GM12878 (cell line): Measurements from ENCODE around the gene TAS2R10. TPM values are rescaled to one million over a fixed set of nuclear protein-coding genes. Genes with fewer than 3 reads are reported as not detected.

Experiments used
- ATAC-seq: fragments of 200-7000 bp; cut with Tn5 transposase; 3 replicates; pipeline ENCODE4 v1.9.1; 2020; ENCODE audit warnings: mild to moderate bottlenecking, moderate library complexity
- BruUV-seq: library from RNA; stranded (reverse); fragments of 400-500 nt; replicated peaks from 2 replicates; lab custom pipeline; 2021; lab: Mats Ljungman, UMichigan
- CTCF ChIA-PET: fragments of 300-600 bp; sonication (Branson Sonifier 250); formaldehyde crosslinking; extraction: SDS; loops from one replicate; lab custom pipeline; 2021; ENCODE audit warnings: inconsistent platforms; lab: Yijun Ruan, JAX
- POLR2A ChIA-PET: fragments of 350-600 bp; formaldehyde crosslinking; extraction: SDS; loops from one replicate; lab custom pipeline; 2021; ENCODE audit warnings: inconsistent platforms; lab: Charles Lee
- RAD21 ChIA-PET: fragments of 300-600 bp; sonication (Branson Sonifier 250); formaldehyde crosslinking; loops from one replicate; lab custom pipeline; 2023; ENCODE audit warnings: antibody characterized with exemption; ENCODE audit not compliant: unreplicated experiment; lab: Charles Lee
- SMC1A ChIA-PET: fragments of 300-600 bp; sonication (Branson Sonifier 250); formaldehyde crosslinking; loops from one replicate; lab custom pipeline; 2023; ENCODE audit not compliant: unreplicated experiment, uncharacterized antibody; lab: Charles Lee
- DNase-seq: peaks from one replicate; pipeline ENCODE4 v3.0.0-alpha.2; 2011; ENCODE audit warnings: low read depth, low spot score
- FAIRE-seq: peaks from 3 replicates; lab custom pipeline; 2011; peaks lifted over from hg19 to GRCh38; lab: Jason Lieb, UNC
- H2AFZ ChIP-seq: 2 replicates; pipeline ENCODE4 v1.6.0; 2011; ENCODE audit warnings: low read depth, low read length, control low read depth; ENCODE audit not compliant: control insufficient read depth
- H3K27ac ChIP-seq: 2 replicates; pipeline ENCODE4 v1.5.1; 2011; ENCODE audit warnings: control low read depth; ENCODE audit not compliant: control insufficient read depth, insufficient read depth
- H3K27me3 ChIP-seq, 2 experiments: replicated peaks in 1 of 2; 2 replicates each; pipeline versions ENCODE4 v1.6.0 to v1.6.1; 2011; ENCODE audit warnings: low read length in 1 of 2; ENCODE audit not compliant: control insufficient read depth in 2 of 2, insufficient read depth in 2 of 2
- H3K36me3 ChIP-seq, 2 experiments: 2 replicates each; pipeline ENCODE4 v1.5.1; 2011; ENCODE audit warnings: low read length in 1 of 2; ENCODE audit not compliant: control insufficient read depth in 2 of 2, insufficient read depth in 2 of 2
- H3K4me1 ChIP-seq: 2 replicates; pipeline ENCODE4 v1.6.1; 2011; ENCODE audit warnings: mild to moderate bottlenecking, low read length, moderate library complexity, mixed read lengths; ENCODE audit not compliant: control insufficient read depth, insufficient read depth
- H3K4me2 ChIP-seq: 2 replicates; pipeline ENCODE4 v1.6.0; 2011; ENCODE audit warnings: control low read depth; ENCODE audit not compliant: control insufficient read depth, insufficient read depth
- H3K4me3 ChIP-seq: fragments of 200-600 bp; sonication (generic); 2 replicates; pipeline ENCODE4 v1.5.1; 2016
- H3K79me2 ChIP-seq: 2 replicates; pipeline ENCODE4 v1.6.0; 2011; ENCODE audit warnings: low read length; ENCODE audit not compliant: control insufficient read depth, insufficient read depth
- H3K9ac ChIP-seq: 2 replicates; pipeline ENCODE4 v1.8.0; 2011; ENCODE audit warnings: low read length, control low read depth, mixed read lengths; ENCODE audit not compliant: control insufficient read depth, insufficient read depth
- H3K9me3 ChIP-seq: replicated peaks from 3 replicates; pipeline ENCODE4 v1.5.1; 2011; ENCODE audit warnings: mild to moderate bottlenecking, low read length; ENCODE audit not compliant: control insufficient read depth, insufficient read depth
- H4K20me1 ChIP-seq: 2 replicates; pipeline ENCODE4 v1.6.0; 2011; ENCODE audit not compliant: control insufficient read depth, insufficient read depth
- CEBPZ ChIP-seq: fragments of 150-350 bp; IDR thresholded peaks from 2 replicates; pipeline ENCODE4 v1.6.1; 2016; ENCODE audit warnings: low read depth, low read length
- EGR1 ChIP-seq, 2 experiments: IDR thresholded peaks; 1 replicate in 1 of 2; 2 replicates in 1 of 2; pipeline ENCODE4 v1.6.1; 2011 to 2012; ENCODE audit warnings: low read depth in 2 of 2, low read length in 2 of 2, borderline replicate concordance in 1 of 2, mild to moderate bottlenecking in 1 of 2, moderate library complexity in 1 of 2
- GABPA ChIP-seq: IDR thresholded peaks from 2 replicates; pipeline ENCODE4 v1.6.1; 2014; ENCODE audit warnings: antibody characterized with exemption, low read depth, mild to moderate bottlenecking, inconsistent platforms
- NR2C2 ChIP-seq: IDR thresholded peaks from 2 replicates; pipeline ENCODE4 v1.6.1; 2011; ENCODE audit warnings: borderline replicate concordance, low read depth; ENCODE audit not compliant: control insufficient read depth, insufficient read length
- TAF1 ChIP-seq: IDR thresholded peaks from 2 replicates; pipeline ENCODE4 v1.6.1; 2011; ENCODE audit warnings: mild to moderate bottlenecking, low read depth, low read length, borderline replicate concordance
- ZNF274 ChIP-seq: IDR thresholded peaks from one replicate; pipeline ENCODE4 v1.8.0; 2011; ENCODE audit not compliant: insufficient read length, insufficient read depth
- WGBS: methylation state at CpG from one replicate; pipeline ENCODE4 v1.1.6; 2016; ENCODE audit warnings: low lambda C conversion rate; ENCODE audit not compliant: insufficient replicate concordance, insufficient coverage; ENCODE audit errors: missing lambda C conversion rate; 5-methylcytosine and 5-hydroxymethylcytosine counted together
- in situ Hi-C: fragments of 300-500 bp; cut with MboI; formaldehyde crosslinking; loops from 9 replicates; pipeline ENCODE4 v1.14.3; 2018; ENCODE audit warnings: mixed read lengths
- intact Hi-C: fragments of 100-400 bp; cut with micrococcal nuclease; formaldehyde crosslinking; loops from one replicate; pipeline ENCODE4 v1.14.2; 2022; ENCODE audit not compliant: unreplicated experiment
- polyA plus RNA-seq, 11 experiments: library from polyadenylated mRNA; depleted of rRNA in 4 of 11; unstranded in 6 of 11; stranded (reverse) in 5 of 11; fragments of >200 nt; fragmentation: Nextera tagmentation in 4 of 11; fragmentation: Illumina TruSeq in 1 of 11; extraction: Ambion mirVana in 4 of 11; extraction: Trizol in 1 of 11; gene quantifications; 1 replicate in 1 of 11; 2 replicates in 10 of 11; pipeline versions ENCODE4 v1.2.1 to v1.2.3, GENCODE V29; 2011 to 2016; ENCODE audit warnings: inconsistent platforms in 2 of 11, missing spikeins in 2 of 11, low read depth in 1 of 11
- total RNA-seq, 4 experiments: library from RNA; depleted of rRNA in 3 of 4; stranded (reverse); fragments of >200 nt in 3 of 4; fragmentation: Illumina TruSeq in 1 of 4; extraction: Trizol in 1 of 4; gene quantifications; 2 replicates each; pipeline versions ENCODE4 v1.2.1 to v1.2.3, GENCODE V29; 2013 to 2021

Gene TAS2R10
- total and polyA plus RNA-seq, 10 of the 15 experiments (the other 5 are each of a cell fraction or from before 2014, with no cell fraction given) = 0.11 to 1.4 (median 0.54) TPM; not detected in 1

- ATAC-seq = no peak
- TF ChIP-seq NR2C2 = no peak
- no peak for TF ChIP-seq EGR1 (IDR thresholded peaks at IDR 0.05; ENCODE audit: borderline replicate concordance in 1 of 2, low read depth in 2 of 2, low read length in 2 of 2)
- TF ChIP-seq ZNF274 = no peak
- no peak for TF ChIP-seq TAF1
- TF ChIP-seq CEBPZ = no peak
- TF ChIP-seq GABPA = no peak
- intact Hi-C loops = no loop called here
- in situ Hi-C loops = no loop called here
- no peaks in the 10 kb centered on the region for H3K36me3 ChIP-seq
- DNase-seq = no peak
- ChIA-PET RAD21 (no interaction called here), CTCF (no interaction called here), SMC1A (no interaction called here), POLR2A (no interaction called here)
- H3K4me3 ChIP-seq = no peak overlapping the region
- no peak overlapping the region for H2AFZ ChIP-seq
- no peak overlapping the region for H3K9ac ChIP-seq
- H3K27ac ChIP-seq = no peak overlapping the region
- 44% methylated on average over 5 of the region's 5 CpGs for WGBS
- H3K4me2 ChIP-seq = no peak overlapping the region
- no TSS peak for BruUV-seq
- no peaks in the 10 kb centered on the region for H3K79me2 ChIP-seq
- FAIRE-seq = no peak
- H4K20me1 ChIP-seq = no peaks in the 10 kb centered on the region
- H3K9me3 ChIP-seq = no peaks in the 10 kb centered on the region
- H3K4me1 ChIP-seq = no peaks in the 10 kb centered on the region
- no peaks in the 10 kb centered on the region for H3K27me3 ChIP-seq
Observed at GRCh38 chr12:10783252-10783651, 42.9 kb downstream of the TAS2R10 start.
